Astrocyte of the cerebellum (primary cell): ENCODE results near the gene MFAP1.
A peak's percentile ranks its signal among the peaks of the same experiment; 100 is the strongest.
"Not testable (repeated sequence)": the region's sequence is repeated elsewhere in the genome, so short reads cannot be mapped to it uniquely, and the experiment has no call there.

Source experiments
- DNase-seq: peaks from one replicate; pipeline ENCODE4 v3.0.0-alpha.2; 2011; ENCODE audit warnings: low read depth
- H3K4me3 ChIP-seq: 2 replicates; pipeline ENCODE4 v1.5.1; 2011; ENCODE audit warnings: mild to moderate bottlenecking, low read depth, low read length, moderate library complexity
- in situ Hi-C: cut with HindIII; loops from 2 replicates; pipeline ENCODE4 v1.10.0; 2017; ENCODE audit warnings: low sequenced_read_pairs
- TF ChIP-seq, protein P1 (sequence below): IDR thresholded peaks from 2 replicates; pipeline ENCODE4 v1.5.1; 2012; ENCODE audit warnings: low read length, low read depth, moderate library complexity, mild to moderate bottlenecking; ENCODE audit errors: missing control alignments

MFAP1 gene

DNA sequence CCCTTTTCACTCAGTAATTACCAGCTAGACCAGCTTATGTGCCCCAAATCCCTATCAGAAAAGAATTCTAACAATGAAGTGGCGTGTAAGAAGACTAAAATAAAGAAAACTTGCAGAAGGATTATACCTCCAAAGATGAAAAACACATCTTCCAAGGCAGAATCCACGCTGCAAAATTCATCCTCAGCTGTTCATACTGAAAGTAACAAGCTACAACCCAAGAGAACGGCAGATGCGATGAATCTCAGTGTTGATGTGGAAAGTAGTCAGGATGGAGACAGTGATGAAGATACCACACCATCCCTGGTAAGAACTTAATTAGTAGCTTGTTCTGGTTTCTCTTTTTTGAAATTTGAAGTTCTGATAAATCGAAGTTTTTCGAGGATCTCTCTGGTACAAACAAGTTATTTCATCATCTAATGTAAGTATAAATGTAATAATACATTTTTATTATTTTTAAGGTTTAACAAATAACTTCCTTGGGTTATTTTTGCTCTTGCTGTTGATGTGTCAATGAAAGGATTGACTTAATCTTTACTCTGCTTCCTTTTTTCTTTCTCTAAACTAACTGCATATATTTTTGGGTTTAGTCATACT lies 3.7 kb upstream of the MFAP1 start:
- in situ Hi-C loops = no loop called here
- peak overlapping the region; percentile 7 for H3K4me3 ChIP-seq
- no peak for DNase-seq
- TF ChIP-seq, protein P1, sequence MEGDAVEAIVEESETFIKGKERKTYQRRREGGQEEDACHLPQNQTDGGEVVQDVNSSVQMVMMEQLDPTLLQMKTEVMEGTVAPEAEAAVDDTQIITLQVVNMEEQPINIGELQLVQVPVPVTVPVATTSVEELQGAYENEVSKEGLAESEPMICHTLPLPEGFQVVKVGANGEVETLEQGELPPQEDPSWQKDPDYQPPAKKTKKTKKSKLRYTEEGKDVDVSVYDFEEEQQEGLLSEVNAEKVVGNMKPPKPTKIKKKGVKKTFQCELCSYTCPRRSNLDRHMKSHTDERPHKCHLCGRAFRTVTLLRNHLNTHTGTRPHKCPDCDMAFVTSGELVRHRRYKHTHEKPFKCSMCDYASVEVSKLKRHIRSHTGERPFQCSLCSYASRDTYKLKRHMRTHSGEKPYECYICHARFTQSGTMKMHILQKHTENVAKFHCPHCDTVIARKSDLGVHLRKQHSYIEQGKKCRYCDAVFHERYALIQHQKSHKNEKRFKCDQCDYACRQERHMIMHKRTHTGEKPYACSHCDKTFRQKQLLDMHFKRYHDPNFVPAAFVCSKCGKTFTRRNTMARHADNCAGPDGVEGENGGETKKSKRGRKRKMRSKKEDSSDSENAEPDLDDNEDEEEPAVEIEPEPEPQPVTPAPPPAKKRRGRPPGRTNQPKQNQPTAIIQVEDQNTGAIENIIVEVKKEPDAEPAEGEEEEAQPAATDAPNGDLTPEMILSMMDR = no peak

DNA sequence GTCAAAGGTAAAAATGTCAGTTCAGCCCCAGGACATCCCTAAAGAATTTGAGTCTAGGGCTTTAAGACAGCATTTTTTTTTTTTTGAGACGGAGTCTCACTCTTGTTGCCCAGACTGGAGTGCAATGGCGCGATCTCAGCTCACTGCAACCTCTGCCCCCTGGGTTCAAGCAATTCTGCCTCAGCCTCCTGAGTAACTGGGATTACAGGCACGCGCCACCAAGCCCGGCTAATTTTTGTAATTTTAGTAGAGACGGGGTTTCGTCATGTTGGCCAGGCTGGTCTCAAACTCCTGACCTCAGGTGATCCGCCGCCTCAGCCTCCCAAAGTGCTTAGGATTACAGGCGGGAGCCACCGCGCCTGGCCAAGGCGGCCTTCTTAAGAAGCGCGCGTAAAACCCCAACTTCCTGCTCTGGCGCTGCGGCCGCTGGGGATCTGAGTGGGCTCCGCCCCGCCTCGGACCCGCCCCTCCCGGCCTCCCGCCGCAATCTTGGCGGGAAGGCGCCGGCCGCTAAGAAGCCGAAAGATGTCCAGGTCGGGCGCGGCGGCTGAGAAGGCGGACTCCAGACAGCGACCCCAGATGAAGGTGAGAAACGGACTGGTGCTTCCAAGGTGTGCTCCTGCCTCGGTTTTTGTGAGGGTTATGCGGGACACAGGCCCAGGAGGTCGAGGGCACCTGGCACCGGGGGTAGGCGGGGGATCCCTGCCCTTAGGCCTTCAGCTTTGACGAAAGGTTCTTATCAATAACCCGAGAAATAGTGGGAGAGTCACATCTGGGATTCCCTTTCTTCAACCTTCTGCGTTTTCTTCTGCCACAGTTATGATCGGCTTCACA lies 2.2 kb upstream of the MFAP1 start, which contains the start of gene WDR76:
Gene WDR76, plus strand, starts transcription at position 495 of the 834 bp plus-strand sequence. Its CDS starts 31 bp downstream, at position 526.
- TF ChIP-seq, protein P1 = no peak
- in situ Hi-C loops = no loop called here
- H3K4me3 ChIP-seq = peak within 1 kb of the TSS; percentile 48
- DNase-seq = peak; percentile 58

DNA sequence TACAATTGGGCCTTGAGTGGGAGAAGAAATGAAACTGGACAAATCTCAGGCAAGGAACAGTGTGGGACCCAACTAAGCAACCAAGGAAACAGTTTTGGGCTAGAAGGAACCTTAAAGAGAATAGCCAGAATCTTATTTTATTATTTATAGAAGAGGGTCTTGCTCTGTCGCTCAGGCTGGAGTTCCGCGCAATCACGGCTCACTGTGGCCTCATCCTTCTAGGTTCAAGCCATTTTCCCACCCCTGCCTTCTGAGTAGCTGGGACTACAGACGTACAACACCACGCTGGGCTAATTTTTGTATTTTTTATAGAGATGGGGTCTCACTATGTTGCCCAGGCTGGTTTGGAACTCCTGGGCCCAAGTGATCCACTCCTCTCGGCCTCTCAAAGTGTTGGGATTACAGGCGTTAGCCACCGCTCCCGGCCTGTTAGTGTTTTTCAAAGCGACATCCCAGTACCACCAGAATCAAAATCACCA lies 1.6 kb upstream of the MFAP1 start:
- H3K4me3 ChIP-seq = peak overlapping the region; percentile 48
- TF ChIP-seq, protein P1 = no peak
- in situ Hi-C loops = no loop called here
- DNase-seq = no peak

DNA sequence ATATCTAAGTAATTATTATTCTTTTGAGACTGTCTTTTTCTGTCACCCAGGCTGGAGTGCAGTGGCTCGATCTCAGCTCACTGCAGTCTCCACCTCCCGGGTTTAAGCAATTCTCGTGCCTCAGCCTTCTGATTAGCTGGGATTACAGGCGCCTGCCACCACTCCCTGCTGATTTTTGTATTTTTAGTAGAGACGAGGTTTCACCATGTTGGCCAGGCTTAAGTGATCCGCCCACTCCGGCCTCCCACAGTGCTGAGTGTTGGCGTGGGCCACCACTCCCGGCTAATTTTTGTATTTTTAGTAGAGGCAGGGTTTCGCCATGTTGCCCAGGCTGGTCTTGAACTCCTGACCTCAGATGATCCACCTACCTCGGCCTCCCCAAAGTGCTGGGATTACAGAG lies 815 bp upstream of the MFAP1 start:
- H3K4me3 ChIP-seq, in situ Hi-C loops, DNase-seq: not testable (repeated sequence)

DNA sequence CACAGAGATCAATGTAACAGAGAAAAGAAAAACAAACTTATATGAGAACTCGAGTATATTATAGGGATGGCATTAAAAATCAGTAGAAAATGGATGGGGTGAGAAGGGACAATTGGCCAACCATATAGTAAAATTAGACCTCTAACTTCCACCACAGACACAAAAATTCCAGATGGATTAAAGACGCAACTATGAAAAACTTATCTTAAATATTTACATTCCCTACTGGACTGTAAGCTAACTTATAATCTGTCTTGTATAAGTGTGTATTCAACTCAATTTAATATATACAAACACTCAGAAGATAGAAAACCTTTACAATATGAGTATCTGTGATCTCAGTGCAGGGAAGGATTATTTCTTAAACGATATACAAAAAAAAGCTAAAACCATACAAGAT lies 3.0 kb downstream of the MFAP1 start:
- TF ChIP-seq, protein P1 = no peak
- in situ Hi-C loops = no loop called here
- H3K4me3 ChIP-seq = no peak overlapping the region
- DNase-seq = no peak

DNA sequence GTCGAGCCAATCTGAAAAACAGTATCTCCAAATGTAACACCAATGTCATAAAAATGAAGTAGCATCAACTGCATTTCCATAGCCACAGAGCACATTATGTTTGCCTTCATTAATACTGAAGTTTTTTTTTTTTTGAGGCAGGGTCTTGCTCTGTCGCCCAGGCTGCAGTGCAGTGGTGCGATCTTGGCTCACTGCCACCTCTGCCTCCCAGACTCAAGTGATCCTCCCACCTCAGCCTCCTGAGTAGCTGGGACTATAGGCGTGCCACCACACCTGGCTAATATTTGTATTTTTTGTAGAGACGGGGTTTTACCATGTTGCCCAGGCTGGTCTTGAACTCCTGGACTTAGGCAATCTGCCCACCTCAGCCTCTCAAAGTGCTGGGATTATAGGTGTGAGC lies 9.4 kb downstream of the MFAP1 start:
- DNase-seq, in situ Hi-C loops, H3K4me3 ChIP-seq: not testable (repeated sequence)

DNA sequence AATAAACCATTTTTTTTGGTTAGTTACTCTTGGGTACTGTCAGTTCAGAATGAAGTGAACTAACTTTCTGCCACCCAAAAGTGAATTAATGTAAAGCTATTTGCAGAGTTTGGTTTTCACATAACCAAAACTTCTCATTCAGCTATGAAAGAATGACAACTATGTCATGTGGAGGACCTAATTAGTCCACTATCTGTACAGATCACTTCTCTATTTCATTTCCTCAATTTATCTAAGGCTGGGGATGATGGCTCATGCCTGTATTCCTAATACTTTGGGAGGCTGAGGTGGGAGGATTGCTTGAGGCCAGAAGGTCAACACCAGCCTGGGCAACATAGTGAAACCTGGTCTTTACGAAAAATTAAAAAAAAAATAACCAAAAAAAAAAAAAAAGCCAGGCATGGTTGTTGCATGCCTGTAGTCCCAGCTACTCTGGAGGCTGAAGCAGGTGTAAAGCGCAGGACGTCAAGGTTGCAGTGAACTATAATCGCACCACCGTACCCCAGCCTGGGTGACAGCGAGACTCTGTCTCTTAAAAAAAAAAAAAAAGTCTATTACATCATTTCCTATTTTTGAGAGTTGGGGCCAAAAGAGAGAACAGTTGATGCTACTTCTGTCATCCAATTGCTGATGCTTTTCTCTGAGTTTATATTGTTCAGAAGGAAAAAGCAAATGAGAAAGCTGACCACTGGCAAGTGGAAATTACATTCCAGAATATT lies 15.4 kb downstream of the MFAP1 start:
- TF ChIP-seq, protein P1 = no peak
- DNase-seq = no peak
- H3K4me3 ChIP-seq = no peak overlapping the region
- in situ Hi-C loops = no loop called here
